IgD-negative memory B cell (primary cell): ENCODE results near the gene TBC1D2B. TPM values are rescaled to one million over a fixed set of nuclear protein-coding genes. Genes with fewer than 3 reads are reported as not detected.
"Not testable (repeated sequence)": the region's sequence is repeated elsewhere in the genome, so short reads cannot be mapped to it uniquely, and the experiment has no call there.

ENCODE experiments used
- H3K27ac Mint-ChIP-seq, 3 donors: one replicate each; pipeline ENCODE4 v1.8.0; 2020 to 2022; ENCODE audit warnings: mild to moderate bottlenecking in 3 of 3, mixed read lengths in 3 of 3, moderate library complexity in 1 of 3
- H3K27me3 Mint-ChIP-seq: one replicate; pipeline ENCODE4 v1.8.0; 2021; ENCODE audit warnings: mixed read lengths
- H3K36me3 Mint-ChIP-seq: one replicate; pipeline ENCODE4 v1.8.0; 2020; ENCODE audit warnings: mild to moderate bottlenecking, mixed read lengths
- H3K4me1 Mint-ChIP-seq, 3 donors: one replicate each; pipeline ENCODE4 v1.8.0; 2020 to 2022; ENCODE audit warnings: mixed read lengths in 3 of 3, mild to moderate bottlenecking in 1 of 3
- H3K4me3 Mint-ChIP-seq, 4 donors: one replicate each; pipeline ENCODE4 v1.8.0; 2020 to 2022; ENCODE audit warnings: mild to moderate bottlenecking in 4 of 4, mixed read lengths in 4 of 4, moderate library complexity in 3 of 4
- H3K9me3 Mint-ChIP-seq, 3 donors: one replicate each; pipeline ENCODE4 v1.8.0; 2020 to 2021; ENCODE audit warnings: mixed read lengths in 3 of 3, mild to moderate bottlenecking in 1 of 3
- polyA plus RNA-seq: library from polyadenylated mRNA; unstranded; fragments of 300-500 nt; fragmentation: Illumina TruSeq; gene quantifications from one replicate; pipeline ENCODE4 v1.2.3, GENCODE V29; 2021

TBC1D2B gene
- polyA plus RNA-seq, 1 donor from 2014 or later = 1.7 TPM

DNA sequence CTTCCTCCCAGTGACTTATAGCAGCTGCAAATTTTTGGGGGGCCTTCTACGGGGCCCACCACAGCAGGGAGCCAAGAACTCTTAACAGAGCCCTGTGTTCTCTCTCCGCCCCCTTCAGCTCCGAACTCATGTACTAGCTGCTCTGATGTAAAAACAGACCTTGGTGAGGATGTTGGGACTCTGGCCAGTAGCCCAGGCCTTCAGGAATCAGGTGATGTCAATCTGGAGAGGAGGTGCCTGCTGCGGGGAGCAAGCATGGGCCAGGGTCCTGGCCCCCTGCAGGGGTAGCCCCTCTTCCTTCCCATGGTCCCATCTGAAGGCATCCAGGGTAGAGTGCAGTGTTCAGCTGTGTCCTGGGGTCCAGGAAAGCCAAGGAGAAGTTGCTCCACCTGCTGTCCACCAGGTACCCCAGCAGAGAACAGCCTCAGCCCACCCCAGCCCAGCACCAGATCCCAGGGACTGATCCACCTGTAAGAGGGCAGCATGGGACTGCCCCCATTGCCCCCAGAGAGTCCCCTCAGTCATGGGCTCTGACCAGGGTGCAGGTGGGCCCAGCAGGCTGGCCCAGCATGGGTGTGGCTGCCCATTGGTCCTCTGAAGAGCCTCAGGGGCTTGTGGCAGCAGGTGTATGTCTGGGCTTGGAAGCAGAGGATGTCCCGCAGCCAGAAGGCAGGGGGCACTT, 126.3 kb downstream of the TBC1D2B start:
- H3K27me3 Mint-ChIP-seq, H3K4me1 Mint-ChIP-seq, H3K36me3 Mint-ChIP-seq, H3K9me3 Mint-ChIP-seq, H3K4me3 Mint-ChIP-seq, H3K27ac Mint-ChIP-seq: not testable (repeated sequence)

DNA sequence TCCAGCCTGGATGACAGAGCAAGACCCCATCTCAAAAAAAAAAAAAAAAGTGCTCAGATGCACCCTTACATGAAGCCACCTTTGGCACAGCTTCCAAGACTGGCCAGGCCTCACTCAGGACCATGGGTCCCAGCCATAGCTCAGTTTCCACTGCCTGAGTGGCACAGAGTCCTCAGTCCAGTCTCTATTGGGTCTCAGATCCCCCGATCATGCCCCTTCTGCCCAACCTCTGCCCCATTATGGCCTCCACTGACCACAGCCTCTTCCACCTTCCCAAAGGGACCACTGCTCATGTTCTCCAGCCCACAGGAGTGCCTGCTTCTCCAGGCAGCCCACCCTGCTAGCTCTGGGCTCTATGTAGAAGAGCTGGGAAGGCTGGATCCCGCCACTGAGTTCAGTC, 127.0 kb downstream of the TBC1D2B start:
- not testable (repeated sequence) for H3K36me3 Mint-ChIP-seq, H3K27ac Mint-ChIP-seq, H3K4me3 Mint-ChIP-seq

DNA sequence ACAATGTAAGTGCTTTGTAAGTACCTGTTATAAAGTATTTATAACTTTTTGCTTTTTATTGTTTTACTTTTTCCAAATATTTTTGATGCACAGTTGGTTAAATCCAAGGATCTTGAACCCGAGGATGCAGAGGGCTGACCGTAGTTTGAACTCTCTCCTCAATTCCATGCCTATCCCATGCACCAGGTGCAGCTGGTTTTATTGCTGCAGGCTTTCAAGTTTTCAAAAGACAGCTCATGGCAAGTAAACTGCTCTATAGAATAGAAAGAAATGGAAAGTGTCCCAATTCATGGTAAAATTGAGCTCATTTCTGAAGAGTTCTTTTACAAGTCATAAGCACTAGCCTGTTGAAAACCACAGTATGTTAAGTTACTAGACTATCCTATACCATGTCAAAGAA, 131.9 kb downstream of the TBC1D2B start:
- Mint-ChIP-seq H3K27me3 (peaks cover 4% of the 10 kb centered on the region), H3K36me3 (no peaks in the 10 kb centered on the region), H3K9me3 (no peaks in the 10 kb centered on the region), H3K27ac (peak overlapping the region in 1 of 3 donors; percentile 53), H3K4me1 (peaks cover 0 to 3% (median 0%) of the 10 kb centered on the region in 3 donors), H3K4me3 (peak overlapping the region in 2 of 4 donors; percentile 3 to 92)

More for the DNA sequence above, 127.0 kb downstream of the TBC1D2B start:
- not testable (repeated sequence) for H3K4me1 Mint-ChIP-seq, H3K27me3 Mint-ChIP-seq, H3K9me3 Mint-ChIP-seq

Other genes starting within 250 kb of the TBC1D2B start
- not detected for gene SH2D7, start 14.8 kb upstream of the TBC1D2B start, polyA plus RNA-seq
- gene CIB2, start 53.7 kb upstream of the TBC1D2B start, polyA plus RNA-seq = 5.7 TPM
- gene IDH3A, start 71.7 kb upstream of the TBC1D2B start, polyA plus RNA-seq = 62.1 TPM
- gene ACSBG1, start 156.9 kb upstream of the TBC1D2B start, polyA plus RNA-seq = not detected
- 4.7 TPM for gene DNAJA4, start 186.9 kb upstream of the TBC1D2B start, polyA plus RNA-seq
- gene SKIC8, start 221.9 kb upstream of the TBC1D2B start, polyA plus RNA-seq = 70.8 TPM